ENCODE measurements around the gene RFK. TPM values are rescaled to one million over a fixed set of nuclear protein-coding genes. Genes with fewer than 3 reads are reported as not detected.

RFK gene
- total and polyA plus RNA-seq, 2 of the 13 experiments (the other 11 are each of a cell fraction or from before 2014, with no cell fraction given) = 18.2 to 37.2 TPM

GRCh38 chr9:76379494-76379893 lies 14.7 kb downstream of the RFK start (continued):
- no peak for TF ChIP-seq ZNF7 (CRISPR knock-in tag; IDR thresholded peaks at IDR 0.05)
- TF ChIP-seq, protein P1, sequence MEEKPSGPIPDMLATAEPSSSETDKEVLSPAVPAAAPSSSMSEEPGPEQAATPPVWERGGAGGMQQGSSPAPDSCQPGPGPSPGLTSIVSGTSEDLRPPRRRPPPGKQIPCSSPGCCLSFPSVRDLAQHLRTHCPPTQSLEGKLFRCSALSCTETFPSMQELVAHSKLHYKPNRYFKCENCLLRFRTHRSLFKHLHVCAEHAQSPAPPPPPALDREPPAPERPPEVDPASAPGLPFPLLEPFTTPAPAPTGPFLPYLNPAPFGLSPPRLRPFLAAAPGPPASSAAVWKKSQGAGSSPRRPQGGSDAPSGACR (CRISPR knock-in tag; IDR thresholded peaks at IDR 0.05) = no peak

- ATAC-seq (no peak), FAIRE-seq (no peak), DNase-seq (ENCODE audit: low spot score) (no peak)
- Histone ChIP-seq H2AFZ (ENCODE audit: low read length) (no peak overlapping the region), H3K9me3 (ENCODE audit: low read length) (no peaks in the 10 kb centered on the region), H3K4me1 (ENCODE audit: insufficient read depth, low read length) (peaks cover 22% of the 10 kb centered on the region), H4K20me1 (ENCODE audit: insufficient read depth, low read length) (no peaks in the 10 kb centered on the region), H3K9ac (ENCODE audit: insufficient read depth, low read depth, low read length) (no peak overlapping the region), H3K4me2 (ENCODE audit: low read depth, low read length) (no peak overlapping the region), H3K79me2 (ENCODE audit: insufficient read depth, low read length) (no peaks in the 10 kb centered on the region), H3K36me3 (replicated peaks in 1 of 2; ENCODE audit: control insufficient read depth in 1 of 2, insufficient read depth in 2 of 2, low read length in 2 of 2) (no peaks in the 10 kb centered on the region), H3K27ac (ENCODE audit: extremely low read length, insufficient read depth, low read length) (no peak overlapping the region), H3K4me3 (replicated peaks in 1 of 3; ENCODE audit: insufficient read depth in 1 of 3, low read depth in 2 of 3, low read length in 3 of 3) (no peak overlapping the region), H3K27me3 (ENCODE audit: control insufficient read depth in 1 of 2, insufficient read depth in 2 of 2, low read length in 2 of 2) (no peaks in the 10 kb centered on the region)
- POLR2A ChIA-PET = interaction anchor here (2.4 kb wide), 1 partner anchor 16 kb away, joined by 7 read pairs; the partner anchor contains the start of gene RFK
- CTCF ChIA-PET (ENCODE audit: low intra/inter-chr PET ratio, low total read pairs) = no interaction called here
- in situ Hi-C loops (cut with HindIII; ENCODE audit: extremely low pct_ligation_motif_present, low pct_unique_long_range_greater_than_20kb) (no loop called here), intact Hi-C loops (cut with micrococcal nuclease; ENCODE audit: unreplicated experiment) (no loop called here)
- WGBS (ENCODE audit: low lambda C conversion rate) = 68% methylated on average over 5 of the region's 6 CpGs
- BruUV-seq (replicated peaks) = no TSS peak
- TF ChIP-seq ZNF614 (CRISPR knock-in tag; IDR thresholded peaks at IDR 0.05; ENCODE audit: borderline replicate concordance) (no peak), NFKBIZ (CRISPR knock-in tag; IDR thresholded peaks at IDR 0.05) (no peak), ARHGAP35 (CRISPR knock-in tag; IDR thresholded peaks at IDR 0.05; ENCODE audit: borderline replicate concordance) (no peak), ZNF770 (CRISPR knock-in tag; IDR thresholded peaks at IDR 0.05) (0 out of 2 replicates have a peak, but pooled peaks have one; percentile 50), FLYWCH1 (CRISPR knock-in tag; IDR thresholded peaks at IDR 0.05) (no peak), NPAS2 (CRISPR knock-in tag; IDR thresholded peaks at IDR 0.05; ENCODE audit: borderline replicate concordance) (no peak), NRL (CRISPR knock-in tag; IDR thresholded peaks at IDR 0.05; ENCODE audit: borderline replicate concordance) (no peak)
- TF ChIP-seq, protein P2, sequence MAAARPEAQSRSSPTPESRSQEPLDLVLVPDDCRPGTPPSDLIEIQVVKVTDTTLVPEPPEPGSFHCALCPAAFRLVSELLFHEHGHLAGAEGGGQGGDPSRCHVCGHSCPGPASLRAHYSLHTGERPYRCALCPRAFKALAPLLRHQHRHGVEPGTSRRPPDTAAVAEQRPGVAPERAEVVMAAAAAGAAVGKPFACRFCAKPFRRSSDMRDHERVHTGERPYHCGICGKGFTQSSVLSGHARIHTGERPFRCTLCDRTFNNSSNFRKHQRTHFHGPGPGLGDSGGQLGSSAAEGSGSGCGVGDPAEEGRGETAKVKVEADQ (CRISPR knock-in tag; IDR thresholded peaks at IDR 0.05; ENCODE audit: borderline replicate concordance) = no peak
Observed at GRCh38 chr9:76378367-76379073, 15.7 kb downstream of the RFK start.

All from HepG2 (cell line).